Liver (tissue), 9 donors: ENCODE results near the gene PPP6R3. TPM values are rescaled to one million over a fixed set of nuclear protein-coding genes. Genes with fewer than 3 reads are reported as not detected.

Experiments used
- DNase-seq: peaks from one replicate; pipeline ENCODE4 v3.0.0-alpha.2; 2017; ENCODE audit warnings: low spot score
- H3K27ac ChIP-seq, 2 donors: one replicate each; pipeline ENCODE4 v1.7.0; 2013; ENCODE audit warnings: inconsistent platforms in 2 of 2, low read length in 2 of 2, control low read depth in 1 of 2, low read depth in 1 of 2, mild to moderate bottlenecking in 1 of 2
- H3K27me3 ChIP-seq, 4 donors: one replicate each; pipeline versions ENCODE4 v1.6.1 to v1.7.0; 2013; ENCODE audit warnings: low read length in 3 of 4, inconsistent platforms in 1 of 4, mild to moderate bottlenecking in 1 of 4, moderate library complexity in 1 of 4; ENCODE audit not compliant: control insufficient read depth in 4 of 4, insufficient read depth in 4 of 4
- H3K36me3 ChIP-seq, 4 donors: one replicate each; pipeline versions ENCODE4 v1.6.1 to v1.7.0; 2013; ENCODE audit warnings: low read length in 3 of 4, mild to moderate bottlenecking in 3 of 4, low read depth in 1 of 4, moderate library complexity in 1 of 4; ENCODE audit not compliant: control insufficient read depth in 4 of 4, insufficient read depth in 3 of 4
- H3K4me1 ChIP-seq, 4 donors: one replicate each; pipeline versions ENCODE4 v1.6.1 to v1.7.0; 2013; ENCODE audit warnings: low read length in 3 of 4, mild to moderate bottlenecking in 3 of 4, moderate library complexity in 1 of 4; ENCODE audit not compliant: control insufficient read depth in 4 of 4, insufficient read depth in 4 of 4
- H3K4me3 ChIP-seq, 3 donors: one replicate each; pipeline versions ENCODE4 v1.6.1 to v1.7.0; 2013; ENCODE audit warnings: low read length in 3 of 3, control low read depth in 1 of 3, low read depth in 1 of 3, mild to moderate bottlenecking in 1 of 3
- H3K9ac ChIP-seq, 2 donors: one replicate each; pipeline ENCODE4 v1.7.0; 2013; ENCODE audit warnings: low read length in 2 of 2, mild to moderate bottlenecking in 2 of 2, moderate library complexity in 2 of 2, control low read depth in 1 of 2, low read depth in 1 of 2
- H3K9me3 ChIP-seq, 4 donors: one replicate each; pipeline versions ENCODE4 v1.6.1 to v1.7.0; 2013; ENCODE audit warnings: low read length in 3 of 4; ENCODE audit not compliant: control insufficient read depth in 4 of 4
- ATF3 ChIP-seq: IDR thresholded peaks from 2 replicates; pipeline ENCODE4 v1.6.1; 2016; ENCODE audit warnings: antibody characterized with exemption
- CTCF ChIP-seq: fragments of 150-350 bp; IDR thresholded peaks from 2 replicates; pipeline ENCODE4 v1.5.1; 2017; ENCODE audit warnings: improper control_type of control experiment, low read depth, low read length; ENCODE audit not compliant: missing input control
- EGR1 ChIP-seq, 2 donors: IDR thresholded peaks; 2 replicates each; pipeline ENCODE4 v1.6.1; 2016 to 2018; ENCODE audit warnings: antibody characterized with exemption in 2 of 2, low read depth in 2 of 2
- FOXA1 ChIP-seq: IDR thresholded peaks from 2 replicates; pipeline ENCODE4 v1.6.1; 2016; ENCODE audit warnings: antibody characterized with exemption
- FOXA2 ChIP-seq: IDR thresholded peaks from 2 replicates; pipeline ENCODE4 v1.6.1; 2016; ENCODE audit warnings: antibody characterized with exemption
- GABPA ChIP-seq, 2 donors: IDR thresholded peaks in 1 of 2; conservative IDR thresholded peaks in 1 of 2; 2 replicates each; pipeline ENCODE4 v1.6.1; 2016; ENCODE audit warnings: antibody characterized with exemption in 2 of 2, mild to moderate bottlenecking in 1 of 2, moderate library complexity in 1 of 2
- HNF4A ChIP-seq, 2 donors: conservative IDR thresholded peaks; 2 replicates each; pipeline ENCODE4 v1.6.1; 2016; ENCODE audit warnings: antibody characterized with exemption in 2 of 2, mild to moderate bottlenecking in 2 of 2
- HNF4G ChIP-seq: IDR thresholded peaks from 2 replicates; pipeline ENCODE4 v1.6.1; 2016; ENCODE audit warnings: antibody characterized with exemption
- JUND ChIP-seq, 2 donors: IDR thresholded peaks; 2 replicates each; pipeline ENCODE4 v1.6.1; 2016; ENCODE audit warnings: antibody characterized with exemption in 2 of 2
- MAX ChIP-seq: IDR thresholded peaks from 2 replicates; pipeline ENCODE4 v1.6.1; 2016; ENCODE audit warnings: antibody characterized with exemption
- NR2F2 ChIP-seq: IDR thresholded peaks from 2 replicates; pipeline ENCODE4 v1.6.1; 2016; ENCODE audit warnings: antibody characterized with exemption
- RAD21 ChIP-seq, 2 donors: IDR thresholded peaks; 2 replicates each; pipeline ENCODE4 v1.6.1; 2016; ENCODE audit warnings: antibody characterized with exemption in 2 of 2, mild to moderate bottlenecking in 2 of 2
- REST ChIP-seq: IDR thresholded peaks from 2 replicates; pipeline ENCODE4 v1.6.1; 2016; ENCODE audit warnings: antibody characterized with exemption, mild to moderate bottlenecking
- RXRA ChIP-seq, 2 donors: IDR thresholded peaks; 2 replicates each; pipeline ENCODE4 v1.6.1; 2017 to 2018; ENCODE audit warnings: antibody characterized with exemption in 2 of 2, mild to moderate bottlenecking in 1 of 2
- SP1 ChIP-seq: IDR thresholded peaks from 2 replicates; pipeline ENCODE4 v1.6.1; 2018; ENCODE audit warnings: antibody characterized with exemption, mild to moderate bottlenecking
- TAF1 ChIP-seq: conservative IDR thresholded peaks from 2 replicates; pipeline ENCODE4 v1.6.1; 2016; ENCODE audit warnings: antibody characterized with exemption, mild to moderate bottlenecking
- YY1 ChIP-seq: IDR thresholded peaks from 2 replicates; pipeline ENCODE4 v1.6.1; 2016; ENCODE audit warnings: antibody characterized with exemption, mild to moderate bottlenecking
- ZBTB33 ChIP-seq: IDR thresholded peaks from 2 replicates; pipeline ENCODE4 v1.6.1; 2016; ENCODE audit warnings: antibody characterized with exemption
- WGBS: extraction: QIAGEN DNeasy Blood & Tissue Kit; methylation state at CpG from one replicate; pipeline ENCODE4 v1.1.7; 2013; 5-methylcytosine and 5-hydroxymethylcytosine counted together
- polyA plus RNA-seq, 2 donors: library from polyadenylated mRNA; stranded (reverse) in 1 of 2; unstranded in 1 of 2; fragments of 200-250 nt in 1 of 2; fragments of >200 nt in 1 of 2; fragmentation: Nextera tagmentation in 1 of 2; extraction: Ambion mirVana in 1 of 2; gene quantifications; one replicate each; pipeline versions ENCODE4 v1.2.1 to v1.2.3, GENCODE V29; 2013 to 2015
- total RNA-seq, 2 donors: library from RNA; depleted of rRNA; stranded (reverse); fragments of >200 nt; gene quantifications; one replicate each; pipeline ENCODE4 v1.2.3, GENCODE V29; 2014
- donor health status: healthy.
- donor health status: healthy.
- donor health status: healthy.
- donor health status: healthy.
- donor health status: healthy.

PPP6R3 gene
- total and polyA plus RNA-seq, 4 donors: 12.3 to 101 (median 58.1) TPM

GRCh38 chr11:68598816-68599653, 138.5 kb downstream of the PPP6R3 start:
- no peaks in the 10 kb centered on the region for H3K9me3 ChIP-seq
- H3K36me3 ChIP-seq: peaks cover 12 to 86% (median 73%) of the 10 kb centered on the region in 4 donors
- H3K9ac ChIP-seq: no peak overlapping the region
- WGBS: 95% methylated on average over 7 of the region's 7 CpGs
- H3K27me3 ChIP-seq: no peaks in the 10 kb centered on the region
- no peak for DNase-seq
- no peaks in the 10 kb centered on the region for H3K4me1 ChIP-seq
- no peak overlapping the region for H3K4me3 ChIP-seq
- H3K27ac ChIP-seq: no peak overlapping the region
- TF ChIP-seq ATF3 (no peak), ZBTB33 (no peak), GABPA (IDR thresholded peaks at IDR 0.05 in 1 of 2, conservative IDR thresholded peaks at IDR 0.05 in 1 of 2) (no peak)

GRCh38 chr11:68601147-68601546, 140.6 kb downstream of the PPP6R3 start:
- Histone ChIP-seq H3K36me3 (peaks cover 14 to 95% (median 88%) of the 10 kb centered on the region in 4 donors), H3K9ac (no peak overlapping the region), H3K4me3 (no peak overlapping the region), H3K9me3 (no peaks in the 10 kb centered on the region), H3K4me1 (no peaks in the 10 kb centered on the region), H3K27ac (no peak overlapping the region), H3K27me3 (no peaks in the 10 kb centered on the region)
- 90% methylated on average over 7 of the region's 7 CpGs for WGBS
- no peak for TF ChIP-seq RAD21 (IDR thresholded peaks at IDR 0.05)
- TF ChIP-seq NR2F2: no peak
- TF ChIP-seq REST: no peak
- no peak for TF ChIP-seq HNF4G
- TF ChIP-seq ZBTB33: no peak
- TF ChIP-seq FOXA2: no peak
- TF ChIP-seq GABPA (IDR thresholded peaks at IDR 0.05 in 1 of 2, conservative IDR thresholded peaks at IDR 0.05 in 1 of 2): no peak
- TF ChIP-seq RXRA (IDR thresholded peaks at IDR 0.05): no peak
- no peak for TF ChIP-seq TAF1
- no peak for TF ChIP-seq FOXA1
- no peak for TF ChIP-seq ATF3
- no peak for TF ChIP-seq HNF4A (conservative IDR thresholded peaks at IDR 0.05)
- TF ChIP-seq YY1: no peak
- TF ChIP-seq EGR1 (IDR thresholded peaks at IDR 0.05; ENCODE audit: low read depth in 2 of 2): no peak
- TF ChIP-seq JUND (IDR thresholded peaks at IDR 0.05): no peak
- TF ChIP-seq MAX: no peak
- no peak for TF ChIP-seq SP1
- no peak for TF ChIP-seq CTCF
- no peak for DNase-seq
